Measurements from ENCODE around the gene SDHAF3.

The SDHAF3 gene

GRCh38 chr7:97204821-97205220 lies 87.3 kb downstream of the SDHAF3 start:
- no peak overlapping the region for H3K4ac ChIP-seq (ENCODE audit: low read length)
- H3K14ac ChIP-seq (ENCODE audit: low read length), result no peak overlapping the region
- H3K4me1 ChIP-seq (ENCODE audit: control insufficient read depth in 2 of 2, insufficient read depth in 1 of 2, low read depth in 1 of 2, low read length in 2 of 2), result peaks cover 1 to 11% of the 10 kb centered on the region in 2 donors
- no peak overlapping the region for H4K8ac ChIP-seq (ENCODE audit: low read depth, low read length)
- no peaks in the 10 kb centered on the region for H3K9me3 ChIP-seq (replicated peaks in 1 of 2; ENCODE audit: control insufficient read depth in 2 of 2, insufficient read depth in 1 of 2, low read depth in 1 of 2, low read length in 2 of 2)
- H2BK12ac ChIP-seq (ENCODE audit: low read length), result no peak overlapping the region
- no CpG with 5 or more reads among the region's 3 CpGs for WGBS, 2 donors (ENCODE audit: extremely low coverage in 2 of 2, insufficient read length in 2 of 2, insufficient replicate concordance in 1 of 2)
- H3K27me3 ChIP-seq (ENCODE audit: control insufficient read depth in 3 of 3, insufficient read depth in 3 of 3, low read depth in 1 of 3, low read length in 3 of 3), result no peaks in the 10 kb centered on the region
- H3K9ac ChIP-seq (ENCODE audit: low read depth, low read length, poor library complexity), result no peak overlapping the region
- no peak overlapping the region for H3K4me2 ChIP-seq (ENCODE audit: insufficient read depth, low read length, poor library complexity, severe bottlenecking)
- no peak overlapping the region for H3K27ac ChIP-seq (replicated peaks; ENCODE audit: low read length)
- H2BK120ac ChIP-seq (ENCODE audit: low read depth, low read length), result no peak overlapping the region
- H2BK15ac ChIP-seq (ENCODE audit: low read length), result no peak overlapping the region
- H2BK5ac ChIP-seq (ENCODE audit: low read length), result no peak overlapping the region
- no peak overlapping the region for H2AFZ ChIP-seq (ENCODE audit: low read length)
- no peak overlapping the region for H4K91ac ChIP-seq (ENCODE audit: low read depth, low read length, poor library complexity)
- H3K36me3 ChIP-seq (replicated peaks in 1 of 2; ENCODE audit: control insufficient read depth in 2 of 2, insufficient read depth in 2 of 2, low read length in 2 of 2), result no peaks in the 10 kb centered on the region
- H3K23ac ChIP-seq (ENCODE audit: low read depth, low read length, poor library complexity), result no peak overlapping the region
- DNase-seq (ENCODE audit: low spot score), result no peak
- no peak overlapping the region for H3K4me3 ChIP-seq (ENCODE audit: low read length in 2 of 2)
- H3K79me1 ChIP-seq (ENCODE audit: low read depth, low read length), result no peaks in the 10 kb centered on the region
- no peak overlapping the region for H3K18ac ChIP-seq (ENCODE audit: low read length)
- no peak overlapping the region for H2AK5ac ChIP-seq (ENCODE audit: low read depth, low read length)

- no peak overlapping the region for H2BK120ac ChIP-seq (ENCODE audit: low read depth, low read length)
- H3K4me2 ChIP-seq (ENCODE audit: insufficient read depth, low read length, poor library complexity, severe bottlenecking), result no peak overlapping the region
- H3K27me3 ChIP-seq (ENCODE audit: control insufficient read depth in 3 of 3, insufficient read depth in 3 of 3, low read depth in 1 of 3, low read length in 3 of 3), result no peaks in the 10 kb centered on the region
- no peak overlapping the region for H2BK5ac ChIP-seq (ENCODE audit: low read length)
- H3K4ac ChIP-seq (ENCODE audit: low read length), result no peak overlapping the region
- H2AK5ac ChIP-seq (ENCODE audit: low read depth, low read length), result no peak overlapping the region
- no peak overlapping the region for H2BK12ac ChIP-seq (ENCODE audit: low read length)
- no peak overlapping the region for H3K9ac ChIP-seq (ENCODE audit: low read depth, low read length, poor library complexity)
- H2AFZ ChIP-seq (ENCODE audit: low read length), result peak overlapping the region; percentile 87
- H2BK15ac ChIP-seq (ENCODE audit: low read length), result no peak overlapping the region
- no peaks in the 10 kb centered on the region for H3K9me3 ChIP-seq (replicated peaks in 1 of 2; ENCODE audit: control insufficient read depth in 2 of 2, insufficient read depth in 1 of 2, low read depth in 1 of 2, low read length in 2 of 2)
- WGBS, 2 donors (ENCODE audit: extremely low coverage in 2 of 2, insufficient read length in 2 of 2, insufficient replicate concordance in 1 of 2), result no CpG with 5 or more reads among the region's 7 CpGs
- H4K91ac ChIP-seq (ENCODE audit: low read depth, low read length, poor library complexity), result no peak overlapping the region
- H3K79me1 ChIP-seq (ENCODE audit: low read depth, low read length), result no peaks in the 10 kb centered on the region
- H3K27ac ChIP-seq (replicated peaks; ENCODE audit: low read length), result no peak overlapping the region
- DNase-seq (ENCODE audit: low spot score), result no peak
- no peak overlapping the region for H4K8ac ChIP-seq (ENCODE audit: low read depth, low read length)
- no peak overlapping the region for H3K14ac ChIP-seq (ENCODE audit: low read length)
- no peaks in the 10 kb centered on the region for H3K36me3 ChIP-seq (replicated peaks in 1 of 2; ENCODE audit: control insufficient read depth in 2 of 2, insufficient read depth in 2 of 2, low read length in 2 of 2)
- H3K23ac ChIP-seq (ENCODE audit: low read depth, low read length, poor library complexity), result no peak overlapping the region
- peaks cover 0 to 2% of the 10 kb centered on the region in 2 donors for H3K4me1 ChIP-seq (ENCODE audit: control insufficient read depth in 2 of 2, insufficient read depth in 1 of 2, low read depth in 1 of 2, low read length in 2 of 2)
- peak overlapping the region; percentile 17 for H3K18ac ChIP-seq (ENCODE audit: low read length)
- no peak overlapping the region for H3K4me3 ChIP-seq (ENCODE audit: low read length in 2 of 2)
Observed at GRCh38 chr7:97215556-97215955, 98.1 kb downstream of the SDHAF3 start.

DNA sequence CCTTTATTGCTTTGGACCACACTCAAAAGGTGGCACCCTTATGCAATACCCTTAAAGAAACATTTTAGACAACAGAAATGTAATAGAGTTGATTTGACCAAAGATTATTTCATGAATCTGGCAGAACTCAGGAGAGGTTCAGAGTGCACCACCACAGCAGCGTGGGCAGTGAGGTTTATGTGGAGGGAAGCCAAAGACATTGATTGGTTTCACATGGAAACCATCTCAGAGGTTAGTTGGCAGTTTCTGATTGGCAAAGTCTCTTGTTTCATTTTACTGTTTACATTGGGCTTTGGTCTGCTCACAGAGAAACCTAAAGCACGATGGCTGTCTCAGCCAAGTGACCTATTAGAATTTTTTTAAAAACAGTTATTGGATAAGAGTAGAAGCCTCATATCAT lies 101.3 kb downstream of the SDHAF3 start:
- H4K91ac ChIP-seq (ENCODE audit: low read depth, low read length, poor library complexity), result no peak overlapping the region
- no peak overlapping the region for H4K8ac ChIP-seq (ENCODE audit: low read depth, low read length)
- H3K79me1 ChIP-seq (ENCODE audit: low read depth, low read length), result no peaks in the 10 kb centered on the region
- H2AK5ac ChIP-seq (ENCODE audit: low read depth, low read length), result no peak overlapping the region
- H3K23ac ChIP-seq (ENCODE audit: low read depth, low read length, poor library complexity), result no peak overlapping the region
- no peak overlapping the region for H3K18ac ChIP-seq (ENCODE audit: low read length)
- H2BK12ac ChIP-seq (ENCODE audit: low read length), result no peak overlapping the region
- H2BK15ac ChIP-seq (ENCODE audit: low read length), result no peak overlapping the region
- H3K4me3 ChIP-seq (ENCODE audit: low read length in 2 of 2), result no peak overlapping the region
- no peak overlapping the region for H2BK120ac ChIP-seq (ENCODE audit: low read depth, low read length)
- H3K36me3 ChIP-seq (replicated peaks in 1 of 2; ENCODE audit: control insufficient read depth in 2 of 2, insufficient read depth in 2 of 2, low read length in 2 of 2), result no peaks in the 10 kb centered on the region
- H2BK5ac ChIP-seq (ENCODE audit: low read length), result no peak overlapping the region
- H3K4me1 ChIP-seq (ENCODE audit: control insufficient read depth in 2 of 2, insufficient read depth in 1 of 2, low read depth in 1 of 2, low read length in 2 of 2), result peaks cover 0 to 2% of the 10 kb centered on the region in 2 donors
- no CpG with 5 or more reads among the region's 2 CpGs for WGBS, 2 donors (ENCODE audit: extremely low coverage in 2 of 2, insufficient read length in 2 of 2, insufficient replicate concordance in 1 of 2)
- H3K9ac ChIP-seq (ENCODE audit: low read depth, low read length, poor library complexity), result no peak overlapping the region
- no peak overlapping the region for H3K14ac ChIP-seq (ENCODE audit: low read length)
- H3K27ac ChIP-seq (replicated peaks; ENCODE audit: low read length), result no peak overlapping the region
- H3K27me3 ChIP-seq (ENCODE audit: control insufficient read depth in 3 of 3, insufficient read depth in 3 of 3, low read depth in 1 of 3, low read length in 3 of 3), result peaks cover 0 to 3% (median 0%) of the 10 kb centered on the region in 3 experiments
- H3K9me3 ChIP-seq (replicated peaks in 1 of 2; ENCODE audit: control insufficient read depth in 2 of 2, insufficient read depth in 1 of 2, low read depth in 1 of 2, low read length in 2 of 2), result no peaks in the 10 kb centered on the region
- no peak overlapping the region for H3K4me2 ChIP-seq (ENCODE audit: insufficient read depth, low read length, poor library complexity, severe bottlenecking)
- H2AFZ ChIP-seq (ENCODE audit: low read length), result no peak overlapping the region
- DNase-seq (ENCODE audit: low spot score), result no peak
- H3K4ac ChIP-seq (ENCODE audit: low read length), result no peak overlapping the region

DNA sequence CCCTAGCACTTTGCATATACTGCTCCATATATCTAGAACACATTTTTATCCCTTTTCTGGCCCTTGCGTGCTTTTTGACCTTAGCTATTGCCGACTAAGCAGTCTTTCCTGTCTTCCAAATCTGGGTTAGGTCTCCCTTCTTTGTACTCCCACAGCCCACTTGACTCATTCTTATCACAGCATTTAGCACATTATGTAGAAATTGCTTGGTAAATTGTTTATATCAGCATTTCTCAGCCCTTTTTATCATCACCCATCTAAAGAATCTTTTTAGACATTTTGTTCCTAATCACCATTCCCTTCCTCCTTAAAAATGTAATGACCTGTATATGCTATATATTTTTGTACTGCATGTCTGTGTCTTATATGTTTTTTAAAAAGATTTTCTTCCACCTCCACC lies 101.7 kb downstream of the SDHAF3 start:
- DNase-seq (ENCODE audit: low spot score), result no peak
- Histone ChIP-seq H2AK5ac (ENCODE audit: low read depth, low read length) (no peak overlapping the region), H3K27me3 (ENCODE audit: control insufficient read depth in 3 of 3, insufficient read depth in 3 of 3, low read depth in 1 of 3, low read length in 3 of 3) (peaks cover 0 to 3% (median 0%) of the 10 kb centered on the region in 3 experiments), H2BK5ac (ENCODE audit: low read length) (no peak overlapping the region), H3K36me3 (replicated peaks in 1 of 2; ENCODE audit: control insufficient read depth in 2 of 2, insufficient read depth in 2 of 2, low read length in 2 of 2) (no peaks in the 10 kb centered on the region), H3K9me3 (replicated peaks in 1 of 2; ENCODE audit: control insufficient read depth in 2 of 2, insufficient read depth in 1 of 2, low read depth in 1 of 2, low read length in 2 of 2) (no peaks in the 10 kb centered on the region), H2AFZ (ENCODE audit: low read length) (no peak overlapping the region), H3K9ac (ENCODE audit: low read depth, low read length, poor library complexity) (no peak overlapping the region), H4K8ac (ENCODE audit: low read depth, low read length) (no peak overlapping the region), H2BK12ac (ENCODE audit: low read length) (no peak overlapping the region), H3K4ac (ENCODE audit: low read length) (no peak overlapping the region), H3K79me1 (ENCODE audit: low read depth, low read length) (no peaks in the 10 kb centered on the region), H3K23ac (ENCODE audit: low read depth, low read length, poor library complexity) (no peak overlapping the region), H3K4me2 (ENCODE audit: insufficient read depth, low read length, poor library complexity, severe bottlenecking) (no peak overlapping the region), H3K4me3 (ENCODE audit: low read length in 2 of 2) (no peak overlapping the region), H3K4me1 (ENCODE audit: control insufficient read depth in 2 of 2, insufficient read depth in 1 of 2, low read depth in 1 of 2, low read length in 2 of 2) (peaks cover 0 to 2% of the 10 kb centered on the region in 2 donors), H3K18ac (ENCODE audit: low read length) (no peak overlapping the region), H3K14ac (ENCODE audit: low read length) (no peak overlapping the region), H3K27ac (replicated peaks; ENCODE audit: low read length) (no peak overlapping the region), H2BK120ac (ENCODE audit: low read depth, low read length) (no peak overlapping the region), H2BK15ac (ENCODE audit: low read length) (no peak overlapping the region), H4K91ac (ENCODE audit: low read depth, low read length, poor library complexity) (no peak overlapping the region)
- WGBS, 2 donors (ENCODE audit: extremely low coverage in 2 of 2, insufficient read length in 2 of 2, insufficient replicate concordance in 1 of 2), result no CpG with 5 or more reads among the region's 2 CpGs
